PC-3 (cell line): ENCODE data around the gene ZBED4. TPM values are rescaled to one million over a fixed set of nuclear protein-coding genes. Genes with fewer than 3 reads are reported as not detected.

Experiments
- ATAC-seq: fragments of 200-7000 bp; cut with Tn5 transposase; 2 replicates; pipeline ENCODE4 v1.9.1; 2020; ENCODE audit warnings: mild to moderate bottlenecking, moderate library complexity
- BruUV-seq: library from RNA; stranded (reverse); fragments of 400-500 nt; replicated peaks from 2 replicates; lab custom pipeline; 2021; lab: Mats Ljungman, UMichigan
- CTCF ChIA-PET: fragments of 300-600 bp; sonication (Branson Sonifier 250); formaldehyde crosslinking; loops from one replicate; lab custom pipeline; 2022; ENCODE audit warnings: antibody characterized with exemption; lab: Charles Lee
- POLR2A ChIA-PET: fragments of 300-600 bp; sonication (Branson Sonifier 250); formaldehyde crosslinking; loops from one replicate; lab custom pipeline; 2022; ENCODE audit warnings: antibody characterized with exemption; ENCODE audit not compliant: unreplicated experiment; lab: Charles Lee
- DNase-seq: peaks from one replicate; pipeline ENCODE4 v3.0.0-alpha.2; 2015
- H2AFZ ChIP-seq: fragments of 300-600 bp; sonication (generic); 2 replicates; pipeline ENCODE4 v1.6.0; 2016; ENCODE audit warnings: antibody characterized with exemption, low read length
- H3F3A ChIP-seq: fragments of 300-600 bp; sonication (generic); one replicate; pipeline ENCODE4 v1.6.0; 2017; ENCODE audit warnings: antibody characterized with exemption, low read length, control low read depth, mild to moderate bottlenecking; ENCODE audit not compliant: unreplicated experiment
- H3K27ac ChIP-seq: fragments of 300-600 bp; sonication (generic); 2 replicates; pipeline ENCODE4 v1.5.1; 2016; ENCODE audit warnings: mild to moderate bottlenecking, low read length
- H3K27me3 ChIP-seq: fragments of 300-600 bp; sonication (generic); 2 replicates; pipeline ENCODE4 v1.6.1; 2016; ENCODE audit warnings: low read length, mixed read lengths
- H3K36me3 ChIP-seq: fragments of 300-600 bp; sonication (generic); 2 replicates; pipeline ENCODE4 v1.6.1; 2016; ENCODE audit warnings: low read depth, mixed run types, low read length, mixed read lengths
- H3K4me1 ChIP-seq: fragments of 300-600 bp; sonication (generic); 2 replicates; pipeline ENCODE4 v1.5.1; 2016; ENCODE audit warnings: low read length; ENCODE audit not compliant: insufficient read depth
- H3K4me2 ChIP-seq: fragments of 300-600 bp; sonication (generic); 2 replicates; pipeline ENCODE4 v1.6.0; 2016; ENCODE audit warnings: low read length
- H3K4me3 ChIP-seq: fragments of 300-600 bp; sonication (generic); 2 replicates; pipeline ENCODE4 v1.5.1; 2016; ENCODE audit warnings: mild to moderate bottlenecking, low read length, mixed read lengths
- H3K79me2 ChIP-seq: fragments of 300-600 bp; sonication (generic); 2 replicates; pipeline ENCODE4 v1.6.1; 2017; ENCODE audit warnings: low read length, mixed read lengths
- H3K9ac ChIP-seq: fragments of 300-600 bp; sonication (generic); 2 replicates; pipeline ENCODE4 v1.6.0; 2016; ENCODE audit warnings: mild to moderate bottlenecking, low read length
- H3K9me2 ChIP-seq: fragments of 300-600 bp; sonication (generic); replicated peaks from 2 replicates; pipeline ENCODE4 v1.6.1; 2016; ENCODE audit warnings: mixed run types, low read length, mixed read lengths
- H3K9me3 ChIP-seq: fragments of 300-600 bp; sonication (generic); 2 replicates; pipeline ENCODE4 v1.6.1; 2016; ENCODE audit warnings: low read length, mixed read lengths
- H4K20me1 ChIP-seq: fragments of 300-600 bp; sonication (generic); 2 replicates; pipeline ENCODE4 v1.6.1; 2016; ENCODE audit warnings: low read length, mixed read lengths
- EZH2 ChIP-seq: fragments of 300-600 bp; sonication (generic); IDR thresholded peaks from one replicate; pipeline ENCODE4 v1.6.1; 2017; ENCODE audit warnings: antibody characterized with exemption, mild to moderate bottlenecking, low read length; ENCODE audit not compliant: unreplicated experiment
- EZH2phosphoT487 ChIP-seq: fragments of 300-600 bp; sonication (generic); IDR thresholded peaks from 2 replicates; pipeline ENCODE4 v1.6.1; 2018; ENCODE audit warnings: mild to moderate bottlenecking, antibody characterized with exemption, low read length, borderline replicate concordance
- intact Hi-C: fragments of 100-400 bp; cut with micrococcal nuclease; formaldehyde crosslinking; loops from 2 replicates; pipeline ENCODE4 v1.9.0; 2023
- total RNA-seq: library from RNA; depleted of rRNA; stranded (reverse); fragments of >200 nt; gene quantifications from 2 replicates; pipeline ENCODE4 v1.2.3, GENCODE V29; 2014
- TF ChIP-seq, protein P1 (sequence below): fragments of 300-600 bp; sonication (generic); conservative IDR thresholded peaks from 2 replicates; pipeline ENCODE4 v1.5.1; 2017; ENCODE audit warnings: antibody characterized with exemption, low read depth, mild to moderate bottlenecking, low read length

ZBED4 gene
- total RNA-seq, 1 experiment from 2014 or later: 11.5 TPM

DNA sequence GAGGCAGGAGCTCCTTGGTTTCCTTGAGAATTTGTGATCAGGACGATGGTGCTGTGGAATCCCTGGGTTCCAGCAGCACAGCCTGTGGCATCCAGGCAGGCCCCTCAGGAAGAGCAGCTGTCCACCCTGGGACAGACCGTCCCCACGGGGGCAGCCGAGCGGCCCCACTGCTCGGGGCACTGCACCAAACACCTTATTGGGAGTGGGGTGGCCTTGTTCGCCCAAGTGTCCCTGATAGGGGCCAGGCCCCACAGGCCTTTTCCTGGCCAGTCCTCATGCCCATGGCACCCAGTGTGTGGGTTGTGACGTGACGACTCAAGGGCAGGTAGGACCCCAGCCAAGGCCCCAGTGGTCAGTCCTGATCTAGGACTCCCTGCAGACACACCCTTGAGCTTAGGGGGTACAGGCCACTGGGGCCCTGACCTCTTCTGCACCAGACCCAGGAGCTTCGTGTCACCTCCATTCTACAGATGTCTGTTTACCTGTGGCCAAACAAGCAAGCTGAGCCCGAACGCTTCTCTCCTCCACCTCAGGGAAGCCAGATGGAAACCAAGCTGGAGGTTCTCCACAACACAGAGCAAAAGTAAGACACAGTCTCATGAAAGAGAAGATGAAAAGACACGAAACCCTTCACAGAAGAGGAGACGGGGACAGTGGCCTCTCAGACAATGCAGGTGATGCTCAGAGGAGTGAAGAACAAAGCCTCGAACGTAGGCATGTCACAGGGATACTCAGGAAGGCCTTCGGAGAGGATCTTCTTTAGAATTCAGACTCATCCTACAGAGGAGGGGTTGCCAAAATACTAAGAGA is 24.4 kb upstream of the ZBED4 start:
- no peak for ATAC-seq
- H4K20me1 ChIP-seq: peaks cover 25% of the 10 kb centered on the region
- peaks cover 29% of the 10 kb centered on the region for H3K79me2 ChIP-seq
- H3K4me1 ChIP-seq: peaks cover 24% of the 10 kb centered on the region
- CTCF ChIA-PET: no interaction called here
- POLR2A ChIA-PET: no interaction called here
- H3K4me3 ChIP-seq: no peak overlapping the region
- H3F3A ChIP-seq: no peaks in the 10 kb centered on the region
- TF ChIP-seq EZH2: no peak
- TF ChIP-seq, protein P1, sequence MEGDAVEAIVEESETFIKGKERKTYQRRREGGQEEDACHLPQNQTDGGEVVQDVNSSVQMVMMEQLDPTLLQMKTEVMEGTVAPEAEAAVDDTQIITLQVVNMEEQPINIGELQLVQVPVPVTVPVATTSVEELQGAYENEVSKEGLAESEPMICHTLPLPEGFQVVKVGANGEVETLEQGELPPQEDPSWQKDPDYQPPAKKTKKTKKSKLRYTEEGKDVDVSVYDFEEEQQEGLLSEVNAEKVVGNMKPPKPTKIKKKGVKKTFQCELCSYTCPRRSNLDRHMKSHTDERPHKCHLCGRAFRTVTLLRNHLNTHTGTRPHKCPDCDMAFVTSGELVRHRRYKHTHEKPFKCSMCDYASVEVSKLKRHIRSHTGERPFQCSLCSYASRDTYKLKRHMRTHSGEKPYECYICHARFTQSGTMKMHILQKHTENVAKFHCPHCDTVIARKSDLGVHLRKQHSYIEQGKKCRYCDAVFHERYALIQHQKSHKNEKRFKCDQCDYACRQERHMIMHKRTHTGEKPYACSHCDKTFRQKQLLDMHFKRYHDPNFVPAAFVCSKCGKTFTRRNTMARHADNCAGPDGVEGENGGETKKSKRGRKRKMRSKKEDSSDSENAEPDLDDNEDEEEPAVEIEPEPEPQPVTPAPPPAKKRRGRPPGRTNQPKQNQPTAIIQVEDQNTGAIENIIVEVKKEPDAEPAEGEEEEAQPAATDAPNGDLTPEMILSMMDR: no peak
- no peak for TF ChIP-seq EZH2phosphoT487
- H3K27me3 ChIP-seq: no peaks in the 10 kb centered on the region
- H3K9me2 ChIP-seq: no peaks in the 10 kb centered on the region
- no peak for DNase-seq
- no peak overlapping the region for H3K27ac ChIP-seq
- no peaks in the 10 kb centered on the region for H3K9me3 ChIP-seq
- H3K9ac ChIP-seq: no peak overlapping the region
- H3K36me3 ChIP-seq: no peaks in the 10 kb centered on the region
- H3K4me2 ChIP-seq: no peak overlapping the region
- no peak overlapping the region for H2AFZ ChIP-seq
- BruUV-seq: no TSS peak
- intact Hi-C loops: no loop called here

- Histone ChIP-seq H3K4me2 (no peak overlapping the region), H4K20me1 (no peaks in the 10 kb centered on the region), H2AFZ (no peak overlapping the region), H3K27ac (no peak overlapping the region), H3K4me1 (peaks cover 12% of the 10 kb centered on the region), H3K9me2 (no peaks in the 10 kb centered on the region), H3K27me3 (no peaks in the 10 kb centered on the region), H3K9ac (no peak overlapping the region), H3K36me3 (no peaks in the 10 kb centered on the region), H3F3A (no peaks in the 10 kb centered on the region), H3K79me2 (no peaks in the 10 kb centered on the region), H3K4me3 (no peak overlapping the region), H3K9me3 (no peaks in the 10 kb centered on the region)
- POLR2A ChIA-PET: no interaction called here
- peak; percentile 57 for DNase-seq
- no peak for ATAC-seq
- BruUV-seq: no TSS peak
- TF ChIP-seq EZH2: no peak
- TF ChIP-seq, protein P1: no peak
- intact Hi-C loops: no loop called here
- CTCF ChIA-PET: no interaction called here
Observed at GRCh38 chr22:49833340-49834007, 20.2 kb upstream of the ZBED4 start.
